ENCODE measurements around the gene CAMK1D.

CAMK1D gene

GRCh38 chr10:12587451-12587888 is 238.1 kb downstream of the CAMK1D start:
- no peak for TF ChIP-seq CTCF (IDR thresholded peaks at IDR 0.05; ENCODE audit: control insufficient read depth, extremely low read depth, insufficient read depth)
- no peak for DNase-seq (ENCODE audit: low read depth)
- H3K4me3 ChIP-seq (ENCODE audit: low read depth, low read length): no peak overlapping the region

GRCh38 chr10:12588091-12588860 is 238.9 kb downstream of the CAMK1D start:
- no peak for DNase-seq (ENCODE audit: low read depth)
- no peak for TF ChIP-seq CTCF (IDR thresholded peaks at IDR 0.05; ENCODE audit: control insufficient read depth, extremely low read depth, insufficient read depth)
- no peak overlapping the region for H3K4me3 ChIP-seq (ENCODE audit: low read depth, low read length)

- no peak for DNase-seq (ENCODE audit: low read depth)
- TF ChIP-seq CTCF (IDR thresholded peaks at IDR 0.05; ENCODE audit: control insufficient read depth, extremely low read depth, insufficient read depth): no peak
- H3K4me3 ChIP-seq (ENCODE audit: low read depth, low read length): no peak overlapping the region
Observed at GRCh38 chr10:12589291-12589690, 239.9 kb downstream of the CAMK1D start.

- no peak for DNase-seq (ENCODE audit: low read depth)
- TF ChIP-seq CTCF (IDR thresholded peaks at IDR 0.05; ENCODE audit: control insufficient read depth, extremely low read depth, insufficient read depth): no peak
- H3K4me3 ChIP-seq (ENCODE audit: low read depth, low read length): no peak overlapping the region
Observed at GRCh38 chr10:12589791-12590190, 240.4 kb downstream of the CAMK1D start.

GRCh38 chr10:12590675-12591659 is 241.6 kb downstream of the CAMK1D start:
- no peak for DNase-seq (ENCODE audit: low read depth)
- H3K4me3 ChIP-seq (ENCODE audit: low read depth, low read length): no peak overlapping the region
- no peak for TF ChIP-seq CTCF (IDR thresholded peaks at IDR 0.05; ENCODE audit: control insufficient read depth, extremely low read depth, insufficient read depth)

- TF ChIP-seq CTCF (IDR thresholded peaks at IDR 0.05; ENCODE audit: control insufficient read depth, extremely low read depth, insufficient read depth): no peak
- no peak overlapping the region for H3K4me3 ChIP-seq (ENCODE audit: low read depth, low read length)
- DNase-seq (ENCODE audit: low read depth): no peak
Observed at GRCh38 chr10:12592967-12593366, 243.6 kb downstream of the CAMK1D start.
